ENCODE results near the gene PRPH. TPM values are rescaled to one million over a fixed set of nuclear protein-coding genes. Genes with fewer than 3 reads are reported as not detected.

The PRPH gene
- total and polyA plus RNA-seq, 2 of the 8 experiments (the other 6 are each of a cell fraction or from before 2014, with no cell fraction given) = 0.79 to 1.4 TPM

DNA sequence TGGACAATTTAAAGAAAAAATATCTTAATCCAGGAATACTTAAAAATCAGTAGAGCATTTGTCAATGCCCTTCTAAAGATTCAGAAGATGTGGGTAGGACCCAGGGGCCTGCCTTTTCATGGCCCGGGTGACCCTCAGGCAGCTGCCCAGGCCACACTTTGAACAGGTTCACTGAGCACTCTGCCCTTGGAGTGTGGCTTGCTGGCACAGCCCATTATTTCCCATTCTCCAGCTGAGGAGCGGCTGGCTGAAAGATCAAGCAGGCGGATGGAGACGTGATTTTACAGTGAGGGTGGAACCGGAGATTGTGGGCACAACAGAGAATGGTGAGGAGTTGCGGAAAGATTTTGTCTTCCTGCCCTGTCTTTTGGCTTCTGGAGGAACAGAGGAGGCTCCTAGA lies 7.1 kb upstream of the PRPH start (continued):
- TF ChIP-seq SIN3A (conservative IDR thresholded peaks at IDR 0.05 in 1 of 2, IDR thresholded peaks at IDR 0.05 in 1 of 2; ENCODE audit: low read depth in 1 of 2, low read length in 2 of 2) (no peak), SIX5 (IDR thresholded peaks at IDR 0.05; ENCODE audit: low read depth, low read length) (no peak), CREB1 (IDR thresholded peaks at IDR 0.05) (no peak), EZH2 (IDR thresholded peaks at IDR 0.05; ENCODE audit: low read depth, low read length, severe bottlenecking) (no peak)

All from H1 (cell line).